CD14-positive monocyte (primary cell): ENCODE data around the gene BSPRY. TPM values are rescaled to one million over a fixed set of nuclear protein-coding genes. Genes with fewer than 3 reads are reported as not detected.

Source experiments
- DNase-seq, 3 donors: peaks; one replicate each; pipeline ENCODE4 v3.0.0-alpha.2; 2011 to 2022
- H2AFZ ChIP-seq: 2 replicates; pipeline ENCODE4 v1.6.0; 2012; ENCODE audit warnings: mild to moderate bottlenecking, low read depth, low read length, inconsistent platforms; ENCODE audit not compliant: insufficient read depth, poor library complexity, severe bottlenecking
- H3K27ac ChIP-seq, 2 donors: 1 replicate in 1 of 2; 2 replicates in 1 of 2; pipeline ENCODE4 v1.5.1; 2012 to 2013; ENCODE audit warnings: low read length in 2 of 2, control low read depth in 1 of 2, inconsistent platforms in 1 of 2, low read depth in 1 of 2, mild to moderate bottlenecking in 1 of 2
- H3K27me3 ChIP-seq, 2 donors: one replicate each; pipeline versions ENCODE4 v1.6.0 to v1.6.1; 2011 to 2013; ENCODE audit warnings: low read length in 2 of 2; ENCODE audit not compliant: control insufficient read depth in 2 of 2, insufficient read depth in 2 of 2
- H3K36me3 ChIP-seq, 2 donors: replicated peaks in 1 of 2; 1 replicate in 1 of 2; 2 replicates in 1 of 2; pipeline versions ENCODE4 v1.5.1 to v1.6.1; 2012 to 2013; ENCODE audit warnings: low read length in 2 of 2, control low read depth in 1 of 2, inconsistent platforms in 1 of 2, mild to moderate bottlenecking in 1 of 2; ENCODE audit not compliant: insufficient read depth in 2 of 2, control insufficient read depth in 1 of 2
- H3K4me1 ChIP-seq, 2 donors: 1 replicate in 1 of 2; 2 replicates in 1 of 2; pipeline versions ENCODE4 v1.5.1 to v1.6.1; 2012 to 2013; ENCODE audit warnings: low read length in 2 of 2, control low read depth in 1 of 2, inconsistent platforms in 1 of 2, mild to moderate bottlenecking in 1 of 2, moderate library complexity in 1 of 2; ENCODE audit not compliant: insufficient read depth in 2 of 2, control insufficient read depth in 1 of 2
- H3K4me2 ChIP-seq: replicated peaks from 2 replicates; pipeline ENCODE3; 2012; ENCODE audit warnings: low read length, moderate library complexity, mild to moderate bottlenecking; ENCODE audit not compliant: poor library complexity, severe bottlenecking; ENCODE audit errors: extremely low read depth
- H3K4me3 ChIP-seq, 3 experiments: fragments of 200-600 bp in 1 of 3; sonication (generic) in 1 of 3; replicated peaks in 1 of 3; 1 replicate in 2 of 3; 2 replicates in 1 of 3; pipeline ENCODE4 v1.5.1; 2011 to 2013; ENCODE audit warnings: low read length in 3 of 3, mild to moderate bottlenecking in 3 of 3, control low read depth in 2 of 3, low read depth in 2 of 3, inconsistent platforms in 1 of 3, moderate library complexity in 1 of 3
- H3K79me2 ChIP-seq: 2 replicates; pipeline ENCODE4 v1.6.0; 2012; ENCODE audit warnings: mild to moderate bottlenecking, control low read depth, inconsistent platforms, low read length, moderate library complexity; ENCODE audit not compliant: insufficient read depth
- H3K9ac ChIP-seq: 2 replicates; pipeline ENCODE4 v1.6.0; 2017; ENCODE audit warnings: low read length, mild to moderate bottlenecking; ENCODE audit not compliant: insufficient read depth, poor library complexity, severe bottlenecking
- H3K9me3 ChIP-seq, 2 donors: replicated peaks in 1 of 2; 1 replicate in 1 of 2; 2 replicates in 1 of 2; pipeline versions ENCODE4 v1.5.1 to v1.6.1; 2012 to 2013; ENCODE audit warnings: low read length in 2 of 2, control low read depth in 1 of 2; ENCODE audit not compliant: control insufficient read depth in 1 of 2, insufficient read depth in 1 of 2
- H4K20me1 ChIP-seq: 2 replicates; pipeline ENCODE4 v1.6.0; 2012; ENCODE audit warnings: mild to moderate bottlenecking, low read length, control low read depth, moderate library complexity; ENCODE audit not compliant: insufficient read depth
- H3K27ac Mint-ChIP-seq, 7 donors: one replicate each; pipeline ENCODE4 v1.8.0; 2020; ENCODE audit warnings: mild to moderate bottlenecking in 7 of 7, mixed read lengths in 7 of 7, moderate library complexity in 6 of 7, inconsistent platforms in 2 of 7
- H3K27me3 Mint-ChIP-seq, 3 donors: one replicate each; pipeline ENCODE4 v1.8.0; 2021 to 2022; ENCODE audit warnings: low read depth in 3 of 3, mild to moderate bottlenecking in 3 of 3, mixed read lengths in 3 of 3, moderate library complexity in 3 of 3, inconsistent platforms in 1 of 3
- H3K36me3 Mint-ChIP-seq, 2 donors: one replicate each; pipeline ENCODE4 v1.8.0; 2020; ENCODE audit warnings: mixed read lengths in 2 of 2, inconsistent platforms in 1 of 2, mild to moderate bottlenecking in 1 of 2
- H3K4me1 Mint-ChIP-seq: one replicate; pipeline ENCODE4 v1.8.0; 2020; ENCODE audit warnings: mild to moderate bottlenecking, mixed read lengths
- H3K4me3 Mint-ChIP-seq, 2 donors: one replicate each; pipeline ENCODE4 v1.8.0; 2020; ENCODE audit warnings: mild to moderate bottlenecking in 2 of 2, mixed read lengths in 2 of 2, moderate library complexity in 1 of 2
- H3K9me3 Mint-ChIP-seq, 7 donors: one replicate each; pipeline ENCODE4 v1.8.0; 2020 to 2022; ENCODE audit warnings: mixed read lengths in 7 of 7, mild to moderate bottlenecking in 6 of 7, moderate library complexity in 6 of 7, inconsistent platforms in 2 of 7
- CTCF ChIP-seq: fragments of 200-600 bp; IDR thresholded peaks from one replicate; pipeline ENCODE4 v1.8.0; 2022; ENCODE audit warnings: antibody characterized with exemption, mild to moderate bottlenecking
- WGBS: methylation state at CpG from one replicate; pipeline ENCODE4 v1.1.5; 2013; ENCODE audit warnings: missing lambda C conversion rate; ENCODE audit not compliant: insufficient coverage; 5-methylcytosine and 5-hydroxymethylcytosine counted together
- intact Hi-C, 2 donors: fragments of 100-400 bp; cut with micrococcal nuclease; formaldehyde crosslinking; loops; one replicate each; pipeline versions ENCODE4 v1.15.0 to v1.15.1; 2023
- polyA plus RNA-seq, 3 donors: library from polyadenylated mRNA; depleted of rRNA in 1 of 3; unstranded in 2 of 3; stranded (reverse) in 1 of 3; fragments of 300-500 nt in 2 of 3; fragments of >200 nt in 1 of 3; fragmentation: Illumina TruSeq in 2 of 3; gene quantifications; 1 replicate in 2 of 3; 2 replicates in 1 of 3; pipeline ENCODE4 v1.2.3, GENCODE V29; 2012 to 2021

The BSPRY gene
- polyA plus RNA-seq, 3 donors = 0.16 TPM; not detected in 2

GRCh38 chr9:113356686-113357292 lies 7.4 kb downstream of the BSPRY start:
- H3K9me3 Mint-ChIP-seq = no peaks in the 10 kb centered on the region
- Histone ChIP-seq H4K20me1 (no peaks in the 10 kb centered on the region), H3K4me3 (no peak overlapping the region), H3K4me2 (no peak overlapping the region), H2AFZ (no peak overlapping the region), H3K4me1 (no peaks in the 10 kb centered on the region), H3K9me3 (no peaks in the 10 kb centered on the region), H3K27me3 (no peaks in the 10 kb centered on the region), H3K79me2 (no peaks in the 10 kb centered on the region), H3K27ac (no peak overlapping the region), H3K36me3 (no peaks in the 10 kb centered on the region), H3K9ac (no peak overlapping the region)
- H3K4me3 Mint-ChIP-seq = no peak overlapping the region
- TF ChIP-seq CTCF = no peak
- peaks cover 7% of the 10 kb centered on the region for H3K4me1 Mint-ChIP-seq
- H3K36me3 Mint-ChIP-seq = no peaks in the 10 kb centered on the region
- intact Hi-C loops = no loop called here
- H3K27me3 Mint-ChIP-seq = peaks cover 0 to 2% (median 2%) of the 10 kb centered on the region in 3 donors
- DNase-seq = no peak
- 94% methylated on average over 4 of the region's 7 CpGs for WGBS
- peak overlapping the region in 1 of 7 donors; percentile 32 for H3K27ac Mint-ChIP-seq

- H3K27me3 ChIP-seq = no peaks in the 10 kb centered on the region
- TF ChIP-seq CTCF = no peak
- no peak overlapping the region for H3K4me3 ChIP-seq
- H3K9me3 ChIP-seq = no peaks in the 10 kb centered on the region
- no peak overlapping the region for H2AFZ ChIP-seq
- Mint-ChIP-seq H3K27me3 (peaks cover 0 to 2% (median 0%) of the 10 kb centered on the region in 3 donors), H3K27ac (no peak overlapping the region), H3K4me3 (no peak overlapping the region), H3K4me1 (no peaks in the 10 kb centered on the region), H3K36me3 (no peaks in the 10 kb centered on the region), H3K9me3 (no peaks in the 10 kb centered on the region)
- 100% methylated on average over 1 of the region's 1 CpG for WGBS
- H3K4me1 ChIP-seq = no peaks in the 10 kb centered on the region
- no peak for DNase-seq
- no peaks in the 10 kb centered on the region for H4K20me1 ChIP-seq
- H3K36me3 ChIP-seq = no peaks in the 10 kb centered on the region
- no peaks in the 10 kb centered on the region for H3K79me2 ChIP-seq
- no peak overlapping the region for H3K4me2 ChIP-seq
- intact Hi-C loops = no loop called here
- H3K27ac ChIP-seq = no peak overlapping the region
- no peak overlapping the region for H3K9ac ChIP-seq
Measured at GRCh38 chr9:113359385-113359784, 10.0 kb downstream of the BSPRY start.
